Lower leg skin (tissue), 4 donors: ENCODE results near the gene TCF7L2. TPM values are rescaled to one million over a fixed set of nuclear protein-coding genes. Genes with fewer than 3 reads are reported as not detected.

Experiments
- DNase-seq, 2 donors: peaks; one replicate each; pipeline ENCODE4 v3.0.0-alpha.2; 2019; ENCODE audit warnings: low spot score in 2 of 2
- H3K4me3 ChIP-seq: fragments of 200-600 bp; sonication (generic); 2 replicates; pipeline ENCODE4 v1.5.1; 2017; ENCODE audit warnings: mild to moderate bottlenecking, low read depth; ENCODE audit not compliant: poor library complexity, severe bottlenecking
- POLR2A ChIP-seq, 2 donors: fragments of 450-650 bp; IDR thresholded peaks; one replicate each; pipeline ENCODE4 v1.6.1; 2016 to 2017; ENCODE audit warnings: antibody characterized with exemption in 2 of 2, mild to moderate bottlenecking in 1 of 2, moderate library complexity in 1 of 2
- WGBS, 2 donors: methylation state at CpG; one replicate each; pipeline ENCODE4 v1.1.5; 2018; 5-methylcytosine and 5-hydroxymethylcytosine counted together
- intact Hi-C: fragments of 100-400 bp; cut with DNase I; formaldehyde crosslinking; loops from one replicate; pipeline ENCODE4 v1.15.0; 2023; ENCODE audit warnings: low total_unique reads
- total RNA-seq, 4 donors: library from RNA; depleted of rRNA; stranded (reverse); fragments of >200 nt; gene quantifications; one replicate each; pipeline ENCODE4 v1.1.0, GENCODE V29; 2016
- TF ChIP-seq, protein P1 (sequence below), 3 donors: fragments of 450-650 bp; IDR thresholded peaks; one replicate each; pipeline ENCODE4 v1.5.1; 2016; ENCODE audit warnings: antibody characterized with exemption in 3 of 3, mild to moderate bottlenecking in 3 of 3, moderate library complexity in 2 of 3

Gene TCF7L2
- total RNA-seq, 4 donors from 2014 or later: 5.6 to 23.1 (median 16.2) TPM

DNA sequence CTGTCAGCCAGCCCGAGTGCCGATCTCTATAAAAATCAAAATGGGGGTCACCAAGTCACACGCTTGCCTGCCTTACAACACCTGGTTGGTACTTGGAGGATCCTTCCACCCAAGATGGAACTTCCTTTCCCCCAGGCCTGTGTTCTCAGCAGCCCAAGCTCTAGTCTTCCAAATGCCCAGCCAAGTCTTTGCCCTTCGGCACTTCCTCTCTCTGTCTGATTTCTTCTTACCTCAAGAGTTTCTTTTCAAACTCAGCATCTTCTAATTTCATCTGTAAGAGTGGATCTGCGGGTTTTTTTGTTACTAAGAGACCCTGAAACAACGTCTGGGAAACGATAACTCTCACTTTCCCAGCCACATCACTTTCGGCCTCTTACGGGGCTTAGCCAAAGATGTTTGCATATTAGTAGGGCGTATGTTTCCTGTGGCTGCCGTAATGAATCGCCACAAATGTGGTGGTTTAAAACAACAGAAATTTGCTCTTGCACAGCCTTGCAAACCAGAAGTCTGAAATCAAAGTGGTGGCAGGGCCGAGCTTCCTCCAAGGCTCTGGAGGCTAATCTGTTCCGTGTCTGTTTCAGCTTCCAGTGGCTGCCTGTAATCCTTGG lies 219.9 kb downstream of the TCF7L2 start:
- intact Hi-C loops: no loop called here
- DNase-seq: no peak
- WGBS, 2 donors: 78 to 85% methylated on average over 14 of the region's 14 CpGs
- TF ChIP-seq POLR2A (IDR thresholded peaks at IDR 0.05): no peak
- TF ChIP-seq, protein P1, sequence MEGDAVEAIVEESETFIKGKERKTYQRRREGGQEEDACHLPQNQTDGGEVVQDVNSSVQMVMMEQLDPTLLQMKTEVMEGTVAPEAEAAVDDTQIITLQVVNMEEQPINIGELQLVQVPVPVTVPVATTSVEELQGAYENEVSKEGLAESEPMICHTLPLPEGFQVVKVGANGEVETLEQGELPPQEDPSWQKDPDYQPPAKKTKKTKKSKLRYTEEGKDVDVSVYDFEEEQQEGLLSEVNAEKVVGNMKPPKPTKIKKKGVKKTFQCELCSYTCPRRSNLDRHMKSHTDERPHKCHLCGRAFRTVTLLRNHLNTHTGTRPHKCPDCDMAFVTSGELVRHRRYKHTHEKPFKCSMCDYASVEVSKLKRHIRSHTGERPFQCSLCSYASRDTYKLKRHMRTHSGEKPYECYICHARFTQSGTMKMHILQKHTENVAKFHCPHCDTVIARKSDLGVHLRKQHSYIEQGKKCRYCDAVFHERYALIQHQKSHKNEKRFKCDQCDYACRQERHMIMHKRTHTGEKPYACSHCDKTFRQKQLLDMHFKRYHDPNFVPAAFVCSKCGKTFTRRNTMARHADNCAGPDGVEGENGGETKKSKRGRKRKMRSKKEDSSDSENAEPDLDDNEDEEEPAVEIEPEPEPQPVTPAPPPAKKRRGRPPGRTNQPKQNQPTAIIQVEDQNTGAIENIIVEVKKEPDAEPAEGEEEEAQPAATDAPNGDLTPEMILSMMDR (IDR thresholded peaks at IDR 0.05): no peak
- H3K4me3 ChIP-seq: no peak overlapping the region

DNA sequence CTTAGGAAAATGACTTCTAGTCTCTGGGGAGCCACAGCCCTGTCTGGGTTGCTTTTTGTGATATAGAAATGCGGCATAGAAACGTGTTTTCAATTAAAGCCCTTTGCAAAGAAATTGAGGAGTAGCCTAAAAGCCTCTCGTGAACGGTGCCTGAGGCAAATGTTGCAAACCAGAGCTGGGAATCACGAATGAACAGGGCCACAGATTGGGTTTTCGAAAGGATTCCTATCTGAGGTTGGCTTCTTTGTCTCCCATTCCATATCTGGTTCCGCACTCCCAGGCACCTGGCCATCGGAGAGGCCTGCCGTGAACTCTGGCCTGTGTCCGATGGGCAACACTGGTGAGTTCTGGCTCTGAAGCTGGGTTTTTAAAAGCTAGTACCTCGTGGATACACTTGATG lies 221.6 kb downstream of the TCF7L2 start:
- H3K4me3 ChIP-seq: no peak overlapping the region
- DNase-seq: no peak
- no peak for TF ChIP-seq POLR2A (IDR thresholded peaks at IDR 0.05)
- TF ChIP-seq, protein P1 (IDR thresholded peaks at IDR 0.05): no peak
- intact Hi-C loops: no loop called here
- 85 to 88% methylated on average over 11 of the region's 11 CpGs for WGBS, 2 donors

DNA sequence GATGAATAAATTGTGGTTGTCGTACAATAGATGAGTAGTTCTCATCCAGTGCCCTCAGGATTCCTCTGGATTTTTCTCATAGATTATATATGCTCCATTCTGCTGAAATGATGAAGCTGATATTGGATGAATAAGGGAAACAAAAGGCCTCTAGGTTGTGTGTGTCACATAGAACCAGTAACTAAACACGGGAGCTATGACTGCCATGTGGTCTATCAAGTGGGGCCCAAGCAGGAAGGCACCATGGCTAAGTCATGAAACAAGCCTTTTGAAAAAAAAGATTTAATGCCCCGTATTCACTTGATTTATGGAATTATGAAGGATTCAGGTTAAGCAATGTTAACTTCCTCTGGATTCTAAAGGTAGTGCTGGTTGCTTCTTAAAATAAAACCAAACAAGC lies 225.1 kb downstream of the TCF7L2 start:
- 84 to 86% methylated on average over 3 of the region's 3 CpGs for WGBS, 2 donors
- H3K4me3 ChIP-seq: no peak overlapping the region
- intact Hi-C loops: no loop called here
- TF ChIP-seq, protein P1 (IDR thresholded peaks at IDR 0.05): no peak
- TF ChIP-seq POLR2A (IDR thresholded peaks at IDR 0.05): no peak
- DNase-seq: no peak

DNA sequence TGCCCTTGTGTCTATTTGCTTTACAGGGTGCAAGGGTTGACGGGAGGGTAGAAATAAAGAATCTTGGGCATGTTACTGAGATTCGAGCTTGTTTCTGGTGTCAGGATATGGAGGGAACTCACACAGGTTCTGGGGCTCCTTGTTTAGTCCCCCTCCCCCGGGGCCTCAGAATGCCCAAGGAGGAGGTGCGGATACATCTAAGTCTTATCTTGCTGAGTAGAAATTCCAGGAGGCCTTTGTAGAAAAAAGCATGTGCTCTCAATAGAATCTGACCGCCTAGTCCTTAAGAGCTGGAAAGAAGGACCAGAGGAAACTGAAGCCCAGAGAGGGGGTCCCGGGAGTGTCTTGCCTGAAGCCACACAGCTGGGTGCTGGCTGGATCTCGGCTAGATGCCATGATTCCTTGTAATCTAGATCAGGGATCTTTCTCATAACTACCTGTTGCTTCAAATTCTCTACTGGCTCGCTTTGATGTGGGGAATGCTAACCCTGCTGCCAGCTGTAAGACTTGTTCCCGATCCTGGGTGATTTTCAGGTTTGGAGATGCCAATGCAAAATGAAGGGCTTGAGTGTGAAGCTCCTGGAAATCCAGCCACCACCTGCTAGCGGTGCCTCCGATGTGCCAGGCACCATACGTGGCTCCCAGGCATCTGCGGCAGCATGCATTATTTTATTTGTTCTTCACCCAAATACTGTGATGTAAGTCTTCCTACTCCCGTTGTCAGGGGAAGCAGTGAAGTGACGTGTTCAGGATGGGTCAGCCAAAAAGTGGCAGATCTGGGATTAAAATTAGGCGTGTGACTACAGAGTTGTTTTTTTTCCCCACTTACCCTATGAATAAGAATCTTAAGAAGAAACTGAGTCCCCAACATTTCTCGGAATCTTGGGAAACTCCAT lies 226.0 kb downstream of the TCF7L2 start:
- no peak for TF ChIP-seq POLR2A (IDR thresholded peaks at IDR 0.05)
- TF ChIP-seq, protein P1 (IDR thresholded peaks at IDR 0.05): no peak
- 58 to 59% methylated on average over 17 of the region's 17 CpGs for WGBS, 2 donors

DNA sequence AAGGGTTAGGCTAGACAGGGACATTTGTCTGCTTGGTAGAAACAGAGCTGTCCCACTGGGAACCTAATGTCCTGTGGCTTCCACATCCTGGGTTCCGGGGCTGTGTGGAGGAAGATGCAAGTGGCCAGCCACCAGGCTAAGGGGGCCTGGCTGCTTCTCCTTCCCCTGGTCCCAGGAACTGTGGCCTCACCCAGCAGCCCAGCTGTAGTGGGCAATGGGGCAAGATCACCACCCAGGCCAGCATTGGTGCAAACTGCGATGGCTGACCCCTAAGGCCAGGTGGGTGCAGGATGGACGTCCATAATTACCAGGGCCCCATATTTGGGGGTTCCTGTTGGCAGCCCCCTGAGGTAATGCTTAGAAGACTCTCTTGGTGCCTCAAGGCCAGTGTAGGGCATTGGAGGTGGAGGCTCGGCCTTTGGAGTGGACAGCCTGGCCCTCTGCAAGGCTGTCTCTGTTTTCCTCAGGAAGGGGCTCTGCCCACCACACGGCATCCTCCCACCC lies 226.7 kb downstream of the TCF7L2 start:
- intact Hi-C loops: no loop called here
- no peak for DNase-seq
- no peak overlapping the region for H3K4me3 ChIP-seq
- WGBS, 2 donors: 80 to 82% methylated on average over 5 of the region's 5 CpGs
- no peak for TF ChIP-seq POLR2A (IDR thresholded peaks at IDR 0.05)
- TF ChIP-seq, protein P1 (IDR thresholded peaks at IDR 0.05): no peak

More for the DNA sequence above, 226.0 kb downstream of the TCF7L2 start:
- intact Hi-C loops: no loop called here
- no peak for DNase-seq
- no peak overlapping the region for H3K4me3 ChIP-seq
